Measurements from ENCODE around the gene TMPRSS6.

TMPRSS6 gene

GRCh38 chr22:37112084-37112728 is 2.7 kb upstream of the TMPRSS6 start:
- DNase-seq, result no peak

- no peak for DNase-seq
Measured at GRCh38 chr22:37111156-37111717, 1.7 kb upstream of the TMPRSS6 start.

- DNase-seq, result no peak
Measured at GRCh38 chr22:37107816-37108621, 1.5 kb downstream of the TMPRSS6 start.

- DNase-seq, result no peak
Measured at GRCh38 chr22:37105990-37106389, 3.5 kb downstream of the TMPRSS6 start.

GRCh38 chr22:37105154-37105553 is 4.4 kb downstream of the TMPRSS6 start:
- DNase-seq, result no peak

- no peak for DNase-seq
Measured at GRCh38 chr22:37103656-37104452, 5.7 kb downstream of the TMPRSS6 start.

GRCh38 chr22:37103151-37103550 is 6.4 kb downstream of the TMPRSS6 start:
- no peak for DNase-seq

- DNase-seq, result no peak
Measured at GRCh38 chr22:37101311-37102066, 8.0 kb downstream of the TMPRSS6 start.

- no peak for DNase-seq
Measured at GRCh38 chr22:37100589-37101127, 8.9 kb downstream of the TMPRSS6 start.

GRCh38 chr22:37098976-37099591 is 10.4 kb downstream of the TMPRSS6 start:
- no peak for DNase-seq

- DNase-seq, result no peak
Measured at GRCh38 chr22:37097346-37097745, 12.2 kb downstream of the TMPRSS6 start.

- no peak for DNase-seq
Measured at GRCh38 chr22:37095113-37095512, 14.4 kb downstream of the TMPRSS6 start.

- no peak for DNase-seq
Measured at GRCh38 chr22:37094239-37094638, 15.3 kb downstream of the TMPRSS6 start.

- DNase-seq, result no peak
Measured at GRCh38 chr22:37092997-37093396, 16.5 kb downstream of the TMPRSS6 start.

GRCh38 chr22:37091994-37092393 is 17.5 kb downstream of the TMPRSS6 start:
- no peak for DNase-seq

- no peak for DNase-seq
Measured at GRCh38 chr22:37090920-37091695, 18.4 kb downstream of the TMPRSS6 start.

GRCh38 chr22:37089434-37089833 is 20.1 kb downstream of the TMPRSS6 start:
- no peak for DNase-seq

- DNase-seq, result no peak
Measured at GRCh38 chr22:37088750-37089408, 20.6 kb downstream of the TMPRSS6 start.

GRCh38 chr22:37088108-37088605 is 21.4 kb downstream of the TMPRSS6 start:
- no peak for DNase-seq

- no peak for DNase-seq
Measured at GRCh38 chr22:37086184-37086583, 23.3 kb downstream of the TMPRSS6 start.

All from GF-D8 (cell line).